IPS-11a (cell line): ENCODE data around the gene P4HB.

Experiments
- H3K4me3 ChIP-seq: one replicate; pipeline ENCODE4 v1.5.1; 2013; ENCODE audit warnings: low read depth, low read length, control low read depth

Gene P4HB

GRCh38 chr17:81869221-81870130, 9.1 kb upstream of the P4HB start:
- H3K4me3 ChIP-seq, result peak overlapping the region; percentile 72

DNA sequence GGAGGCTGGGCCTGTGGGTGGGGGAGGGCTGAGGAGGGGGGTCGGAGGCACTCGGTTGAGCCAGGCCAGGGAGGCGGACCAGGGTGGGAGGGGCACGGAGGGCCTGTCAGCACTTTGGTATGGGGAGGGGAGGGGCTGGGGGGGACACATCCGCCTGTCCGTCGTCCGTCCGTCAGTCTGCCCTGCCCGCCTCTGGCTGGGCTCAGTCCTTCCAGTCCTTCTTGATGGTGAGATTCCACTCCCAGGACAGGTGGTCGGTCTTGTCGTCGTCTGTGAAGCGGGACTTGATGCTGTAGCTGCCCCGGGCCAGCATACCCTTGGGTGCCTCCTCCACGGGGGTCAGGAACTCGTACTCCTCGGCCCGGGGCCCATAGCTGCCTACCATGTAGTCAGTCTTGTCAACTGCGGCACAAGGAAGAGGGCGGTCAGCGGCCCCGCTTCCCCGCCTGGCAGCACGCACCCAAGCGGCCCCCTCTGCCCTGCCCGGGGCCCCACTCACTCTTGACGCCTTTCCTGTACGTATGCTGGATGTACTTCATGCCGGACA, 8.4 kb upstream of the P4HB start:
- H3K4me3 ChIP-seq, result no peak overlapping the region

DNA sequence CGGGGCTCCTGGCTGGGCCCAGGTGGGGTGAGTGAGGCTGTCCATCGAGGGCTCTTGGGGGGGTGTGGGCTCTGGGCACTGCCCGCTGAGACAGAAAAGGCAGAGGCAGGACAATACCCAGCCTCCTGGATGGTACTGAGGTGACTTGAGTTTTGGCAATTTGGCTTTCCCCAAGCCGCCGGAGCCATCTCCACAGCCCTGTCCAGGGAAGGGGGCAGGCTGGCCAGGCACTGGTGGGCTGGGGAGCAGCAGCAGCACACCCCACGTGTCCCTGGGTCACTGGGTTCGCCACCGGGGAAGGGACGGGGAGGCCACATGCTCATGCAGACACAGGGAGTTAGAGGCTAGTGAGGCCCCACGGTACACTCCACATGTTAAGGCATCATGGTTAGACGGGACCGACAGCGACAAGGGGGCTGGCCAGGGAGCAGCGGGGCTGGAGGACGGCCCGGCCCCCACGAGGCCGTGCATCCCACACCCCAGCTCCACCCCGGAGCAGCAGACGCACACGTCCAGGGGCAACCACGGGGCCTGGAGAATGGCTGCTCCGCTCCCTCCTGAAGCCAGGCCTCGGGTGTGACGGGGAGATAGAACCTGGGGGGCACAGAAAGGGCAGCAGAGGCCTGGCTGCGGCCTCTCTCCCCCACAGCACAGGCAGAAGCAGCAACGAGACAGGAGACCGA, 7.8 kb upstream of the P4HB start:
- no peak overlapping the region for H3K4me3 ChIP-seq

DNA sequence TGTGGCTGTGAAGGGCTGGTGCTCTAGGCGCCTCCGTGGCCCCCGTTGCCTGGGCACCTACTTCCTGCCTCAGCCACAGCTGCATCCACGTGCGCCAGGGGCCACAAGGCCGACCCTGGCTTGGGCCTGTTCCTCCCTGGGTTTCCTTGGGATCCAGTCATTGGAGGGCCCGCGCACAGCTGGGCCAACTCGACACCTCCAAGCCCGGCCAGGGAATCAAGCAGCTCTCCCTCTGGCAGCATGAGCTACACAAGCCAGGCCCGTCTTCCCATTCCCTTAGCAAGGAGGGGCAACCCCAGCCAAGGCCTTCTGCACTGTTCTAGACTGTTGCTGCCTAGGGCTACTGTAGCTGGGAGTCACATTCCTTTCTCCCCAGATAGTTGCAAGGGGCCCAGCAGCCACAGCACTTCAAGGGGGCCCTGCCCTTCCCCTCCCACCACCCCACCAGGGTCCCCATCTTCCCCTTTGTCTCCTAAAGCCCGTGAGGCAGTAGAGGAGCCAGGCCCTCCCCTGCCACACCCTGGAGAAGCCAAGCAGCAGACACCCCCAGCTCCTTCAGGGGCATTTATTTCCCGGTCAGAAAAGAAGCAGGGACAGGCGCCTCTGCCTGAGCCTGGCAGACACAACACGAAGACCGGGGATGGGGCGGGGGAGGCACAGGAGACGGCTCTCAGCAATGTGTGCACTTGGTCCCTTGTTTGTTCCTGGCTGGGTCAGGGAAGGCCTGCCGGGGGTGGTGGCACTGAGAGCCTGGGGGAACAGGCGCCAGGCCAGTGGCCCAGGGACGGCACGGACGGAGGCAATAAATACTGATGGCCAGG, 7.0 kb upstream of the P4HB start:
- H3K4me3 ChIP-seq, result no peak overlapping the region

GRCh38 chr17:81866440-81867169, 6.3 kb upstream of the P4HB start:
- no peak overlapping the region for H3K4me3 ChIP-seq

DNA sequence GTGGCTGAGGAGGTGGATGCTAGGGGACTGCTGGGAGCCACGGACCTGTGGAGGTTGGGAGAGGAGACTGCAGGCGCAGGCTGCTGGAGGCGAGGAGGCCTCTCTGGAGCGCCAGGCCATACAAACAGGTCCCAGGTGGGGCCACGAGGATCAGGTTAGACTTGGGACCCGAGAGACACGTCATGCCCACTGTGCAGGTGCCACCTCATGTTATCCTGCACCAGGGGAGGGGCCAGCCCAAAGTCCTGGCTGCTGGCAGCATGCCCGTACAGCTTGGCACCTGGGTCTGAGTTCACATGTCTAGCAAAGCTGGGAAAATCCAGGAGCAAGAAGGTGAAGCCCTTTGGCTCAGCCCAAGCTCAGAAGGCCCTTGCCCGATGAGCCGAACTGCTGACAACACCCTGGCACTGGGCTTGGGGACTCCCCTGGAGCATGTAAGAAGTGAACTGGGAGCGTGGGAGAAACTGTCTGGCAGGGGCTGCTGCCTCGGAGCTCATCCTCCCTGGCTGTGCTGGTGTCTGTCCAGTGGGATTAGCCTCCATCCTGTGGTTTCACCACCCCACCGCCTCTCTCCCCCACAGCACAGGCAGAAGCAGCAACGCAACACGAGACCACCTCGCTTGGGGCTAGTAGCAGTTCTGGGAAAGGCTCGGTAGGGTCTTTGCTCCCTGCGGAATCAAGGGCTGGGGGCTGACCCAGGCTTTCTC, 5.6 kb upstream of the P4HB start:
- no peak overlapping the region for H3K4me3 ChIP-seq

- H3K4me3 ChIP-seq, result no peak overlapping the region
Observed at GRCh38 chr17:81865358-81865732, 5.0 kb upstream of the P4HB start.

GRCh38 chr17:81863833-81864768, 3.8 kb upstream of the P4HB start:
- H3K4me3 ChIP-seq, result no peak overlapping the region

DNA sequence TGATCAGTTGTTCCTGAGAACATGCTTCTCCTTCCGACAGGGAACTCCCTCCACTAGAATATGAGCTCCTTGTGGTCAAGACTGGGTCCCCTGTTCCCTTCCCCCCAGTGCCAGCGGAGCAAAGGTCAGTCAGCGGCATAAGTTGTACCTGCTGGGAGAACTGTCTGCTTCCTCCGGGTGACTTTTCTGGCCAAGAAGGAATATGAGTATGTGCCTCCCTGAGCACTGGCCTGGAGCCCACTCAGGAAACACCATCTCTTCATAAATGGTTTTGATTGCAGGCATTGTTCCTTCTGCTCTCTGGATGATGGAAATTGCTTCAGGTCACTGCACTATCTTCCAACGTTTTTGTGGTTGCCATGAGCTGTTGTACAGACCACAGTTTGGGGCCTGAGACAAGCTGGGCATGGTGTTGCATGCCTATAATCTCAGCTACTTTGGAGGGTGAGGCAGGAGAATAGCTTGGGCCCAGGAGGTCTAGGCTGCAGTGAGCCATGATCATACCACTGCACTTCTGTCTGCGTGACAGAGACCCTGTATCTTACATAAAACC, 2.9 kb upstream of the P4HB start:
- H3K4me3 ChIP-seq, result no peak overlapping the region

GRCh38 chr17:81860756-81861568, 627 bp upstream of the P4HB start:
- peak overlapping the region; percentile 92 for H3K4me3 ChIP-seq

- peak overlapping the region; percentile 83 for H3K4me3 ChIP-seq
Observed at GRCh38 chr17:81858967-81859905, 1.1 kb downstream of the P4HB start.

GRCh38 chr17:81858170-81858966, 2.0 kb downstream of the P4HB start:
- no peak overlapping the region for H3K4me3 ChIP-seq

DNA sequence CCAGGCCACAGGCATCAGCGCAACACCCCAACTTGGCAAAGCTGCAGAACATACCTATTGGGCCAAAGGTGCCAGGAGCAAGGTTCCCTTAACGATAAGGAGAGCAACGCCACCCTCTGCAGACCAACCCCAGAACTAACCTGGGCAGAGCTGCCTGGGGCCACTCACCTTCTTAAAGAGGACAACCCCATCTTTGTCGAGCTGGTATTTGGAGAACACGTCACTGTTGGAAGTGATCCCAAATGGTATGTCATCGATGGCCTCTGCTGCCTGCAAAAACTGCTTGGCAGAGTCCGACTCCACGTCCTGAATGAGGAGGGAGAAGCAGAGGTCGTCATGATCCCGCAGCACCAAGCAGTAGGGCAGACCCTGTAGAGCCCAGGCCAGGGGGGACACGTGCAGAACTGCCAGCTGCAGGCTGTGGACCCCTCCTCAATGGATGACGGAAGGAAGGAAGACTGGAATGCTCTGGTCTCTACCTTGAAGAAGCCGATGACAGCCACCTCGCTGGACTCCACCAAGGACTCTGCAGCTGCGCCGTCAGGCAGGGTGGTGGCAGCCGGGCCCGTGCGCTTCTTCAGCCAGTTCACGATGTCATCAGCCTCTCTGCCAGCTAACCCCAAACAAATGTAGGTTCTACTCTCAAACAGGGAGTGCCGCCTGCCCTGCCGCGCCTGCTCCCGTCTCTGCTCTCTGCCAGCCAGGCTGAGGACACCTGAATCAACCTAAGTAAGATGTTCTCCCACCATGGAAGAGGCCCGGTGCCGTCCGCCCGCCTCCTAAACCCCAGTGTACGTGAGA, 5.2 kb downstream of the P4HB start:
- H3K4me3 ChIP-seq, result no peak overlapping the region

DNA sequence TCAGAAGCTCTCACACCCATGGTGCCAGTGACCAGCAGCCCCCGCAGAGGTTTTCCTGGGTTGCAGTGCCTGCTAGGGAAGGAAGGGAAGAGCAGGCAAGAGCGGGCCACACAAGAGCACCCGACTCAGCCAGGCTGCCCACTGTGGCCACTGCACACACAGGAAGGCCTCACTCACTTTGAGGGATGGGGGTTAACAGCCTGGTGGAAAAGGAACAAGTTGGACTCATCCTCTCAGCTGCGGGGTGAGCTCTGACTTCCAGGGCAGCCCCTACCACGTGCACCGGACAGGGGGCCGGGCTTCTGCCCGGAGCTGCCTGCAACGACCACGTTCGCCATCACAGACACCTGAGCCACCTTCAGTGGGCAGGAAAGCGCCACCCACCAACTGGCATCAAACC, 8.1 kb downstream of the P4HB start:
- no peak overlapping the region for H3K4me3 ChIP-seq

- H3K4me3 ChIP-seq, result no peak overlapping the region
Observed at GRCh38 chr17:81851423-81851822, 8.9 kb downstream of the P4HB start.
